ENCODE measurements around the gene DDX25. TPM values are rescaled to one million over a fixed set of nuclear protein-coding genes. Genes with fewer than 3 reads are reported as not detected.

The DDX25 gene
- total RNA-seq, 4 donors from 2014 or later: 0.17 to 0.42 TPM; not detected in 2

DNA sequence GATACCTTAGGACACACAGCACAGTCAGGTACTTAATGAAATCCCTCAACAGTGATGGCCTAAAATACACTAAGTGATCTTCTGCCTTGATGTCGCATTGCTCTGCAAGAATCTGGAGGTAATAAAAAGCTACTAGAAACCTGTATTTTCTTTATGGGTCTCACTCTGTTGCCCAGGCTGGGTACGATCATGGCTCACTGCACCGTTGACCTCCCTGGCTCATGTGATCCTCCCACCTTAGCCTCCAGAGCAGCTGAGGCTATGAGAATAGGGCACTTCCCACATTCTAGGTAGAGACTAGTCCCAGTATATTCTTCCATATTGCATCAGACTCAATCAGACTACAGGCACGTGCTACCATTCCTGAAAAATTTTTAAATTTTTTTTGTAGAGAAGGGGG is 63.2 kb downstream of the DDX25 start:
- intact Hi-C loops (cut with DNase I; ENCODE audit: low total_unique reads): no loop called here
- TF ChIP-seq, protein P1, sequence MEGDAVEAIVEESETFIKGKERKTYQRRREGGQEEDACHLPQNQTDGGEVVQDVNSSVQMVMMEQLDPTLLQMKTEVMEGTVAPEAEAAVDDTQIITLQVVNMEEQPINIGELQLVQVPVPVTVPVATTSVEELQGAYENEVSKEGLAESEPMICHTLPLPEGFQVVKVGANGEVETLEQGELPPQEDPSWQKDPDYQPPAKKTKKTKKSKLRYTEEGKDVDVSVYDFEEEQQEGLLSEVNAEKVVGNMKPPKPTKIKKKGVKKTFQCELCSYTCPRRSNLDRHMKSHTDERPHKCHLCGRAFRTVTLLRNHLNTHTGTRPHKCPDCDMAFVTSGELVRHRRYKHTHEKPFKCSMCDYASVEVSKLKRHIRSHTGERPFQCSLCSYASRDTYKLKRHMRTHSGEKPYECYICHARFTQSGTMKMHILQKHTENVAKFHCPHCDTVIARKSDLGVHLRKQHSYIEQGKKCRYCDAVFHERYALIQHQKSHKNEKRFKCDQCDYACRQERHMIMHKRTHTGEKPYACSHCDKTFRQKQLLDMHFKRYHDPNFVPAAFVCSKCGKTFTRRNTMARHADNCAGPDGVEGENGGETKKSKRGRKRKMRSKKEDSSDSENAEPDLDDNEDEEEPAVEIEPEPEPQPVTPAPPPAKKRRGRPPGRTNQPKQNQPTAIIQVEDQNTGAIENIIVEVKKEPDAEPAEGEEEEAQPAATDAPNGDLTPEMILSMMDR (IDR thresholded peaks at IDR 0.05): no peak
- TF ChIP-seq POLR2A (IDR thresholded peaks at IDR 0.05): no peak
- no peak overlapping the region for H3K4me3 ChIP-seq (ENCODE audit: low read depth, poor library complexity, severe bottlenecking)
- DNase-seq (ENCODE audit: low spot score in 2 of 2): no peak
- WGBS, 2 donors: 92 to 95% methylated on average over 4 of the region's 4 CpGs

DNA sequence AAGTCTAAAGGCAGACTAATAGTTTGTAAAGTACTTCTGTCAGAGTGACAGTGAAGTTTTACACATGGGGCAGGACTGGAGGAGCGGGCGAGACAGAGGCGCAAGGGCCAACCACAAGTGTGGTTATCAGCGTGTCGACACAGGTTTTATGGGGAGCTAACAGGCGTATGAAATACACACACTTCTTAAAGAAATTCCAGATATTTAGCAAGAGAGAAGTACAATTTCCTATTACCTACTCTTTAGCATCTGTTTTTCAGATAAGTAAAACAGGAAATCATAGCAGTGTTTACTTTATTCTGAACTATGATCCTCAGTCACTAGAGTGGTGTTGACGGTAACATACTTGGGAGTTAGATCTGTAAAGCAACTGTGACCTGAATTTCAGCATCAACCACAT is 64.0 kb downstream of the DDX25 start:
- WGBS, 2 donors: 43 to 49% methylated on average over 7 of the region's 7 CpGs
- H3K4me3 ChIP-seq (ENCODE audit: low read depth, poor library complexity, severe bottlenecking): no peak overlapping the region
- no peak for DNase-seq (ENCODE audit: low spot score in 2 of 2)
- TF ChIP-seq POLR2A (IDR thresholded peaks at IDR 0.05): no peak
- TF ChIP-seq, protein P1 (IDR thresholded peaks at IDR 0.05): no peak
- intact Hi-C loops (cut with DNase I; ENCODE audit: low total_unique reads): no loop called here

DNA sequence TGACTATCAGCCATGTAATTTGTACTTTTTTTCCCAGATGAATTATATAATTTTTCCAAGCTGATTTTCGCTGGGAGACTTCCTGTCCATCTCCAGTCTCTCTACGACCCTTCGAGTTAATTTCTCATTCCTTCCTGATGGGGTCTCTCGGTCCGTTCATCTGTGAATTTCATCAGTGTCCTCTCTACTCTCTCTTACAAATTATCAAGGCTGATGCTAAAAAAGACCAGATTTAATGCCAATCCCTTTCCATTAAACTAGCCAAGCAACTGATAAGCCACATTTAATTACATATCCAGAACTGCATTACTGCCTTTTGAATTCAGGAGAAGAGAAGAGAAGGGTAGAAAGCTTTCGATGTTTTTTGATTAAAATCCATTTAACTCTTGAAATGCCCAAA is 67.3 kb downstream of the DDX25 start:
- no peak overlapping the region for H3K4me3 ChIP-seq (ENCODE audit: low read depth, poor library complexity, severe bottlenecking)
- TF ChIP-seq, protein P1 (IDR thresholded peaks at IDR 0.05): no peak
- no peak for TF ChIP-seq POLR2A (IDR thresholded peaks at IDR 0.05)
- intact Hi-C loops (cut with DNase I; ENCODE audit: low total_unique reads): no loop called here
- DNase-seq (ENCODE audit: low spot score in 2 of 2): no peak
- 71 to 77% methylated on average over 6 of the region's 6 CpGs for WGBS, 2 donors

DNA sequence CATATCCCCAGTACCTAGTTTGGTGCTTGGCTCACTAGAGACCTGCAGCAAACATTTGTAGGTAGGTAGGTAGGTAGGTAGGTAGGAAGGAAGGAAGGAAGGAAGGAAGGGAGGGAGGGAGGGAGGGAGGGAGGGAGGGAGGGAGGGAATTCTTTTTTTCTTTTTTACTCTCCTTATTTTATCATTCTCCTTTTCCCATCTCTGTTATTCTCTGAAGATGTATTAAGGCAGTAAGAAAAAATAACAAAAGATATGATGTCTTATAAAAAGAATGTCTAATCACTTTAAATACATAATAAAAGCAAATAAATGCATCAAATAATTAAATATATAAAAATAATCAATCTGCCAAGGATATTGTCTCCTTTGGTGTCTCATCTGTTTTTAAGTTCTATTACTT is 70.0 kb downstream of the DDX25 start:
- DNase-seq (ENCODE audit: low spot score in 2 of 2): no peak
- no peak overlapping the region for H3K4me3 ChIP-seq (ENCODE audit: low read depth, poor library complexity, severe bottlenecking)
- intact Hi-C loops (cut with DNase I; ENCODE audit: low total_unique reads): no loop called here
- TF ChIP-seq, protein P1 (IDR thresholded peaks at IDR 0.05): no peak
- no peak for TF ChIP-seq POLR2A (IDR thresholded peaks at IDR 0.05)

DNA sequence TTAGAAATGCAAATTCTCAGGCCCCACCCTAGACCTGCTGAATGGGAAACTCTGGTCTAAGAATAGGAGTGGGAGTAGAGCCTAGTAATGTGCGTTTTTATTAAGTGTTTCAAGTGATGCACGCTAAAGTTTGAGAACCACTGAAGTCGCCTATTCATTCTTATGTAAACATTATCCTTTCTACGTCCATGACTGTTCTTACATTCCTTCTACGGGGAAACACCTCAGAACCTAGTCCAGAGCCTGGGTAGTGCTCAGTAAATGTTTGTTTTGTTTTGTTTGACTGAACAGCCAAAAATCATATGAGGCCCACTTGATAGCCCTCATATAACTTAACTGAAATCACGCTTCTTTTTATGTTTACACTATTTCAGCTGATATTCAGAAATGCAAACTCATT is 71.3 kb downstream of the DDX25 start:
- no peak for TF ChIP-seq POLR2A (IDR thresholded peaks at IDR 0.05)
- TF ChIP-seq, protein P1 (IDR thresholded peaks at IDR 0.05): no peak
- DNase-seq (ENCODE audit: low spot score in 2 of 2): no peak
- intact Hi-C loops (cut with DNase I; ENCODE audit: low total_unique reads): no loop called here
- no peak overlapping the region for H3K4me3 ChIP-seq (ENCODE audit: low read depth, poor library complexity, severe bottlenecking)
- WGBS, 2 donors: 89 to 93% methylated on average over 6 of the region's 6 CpGs

DNA sequence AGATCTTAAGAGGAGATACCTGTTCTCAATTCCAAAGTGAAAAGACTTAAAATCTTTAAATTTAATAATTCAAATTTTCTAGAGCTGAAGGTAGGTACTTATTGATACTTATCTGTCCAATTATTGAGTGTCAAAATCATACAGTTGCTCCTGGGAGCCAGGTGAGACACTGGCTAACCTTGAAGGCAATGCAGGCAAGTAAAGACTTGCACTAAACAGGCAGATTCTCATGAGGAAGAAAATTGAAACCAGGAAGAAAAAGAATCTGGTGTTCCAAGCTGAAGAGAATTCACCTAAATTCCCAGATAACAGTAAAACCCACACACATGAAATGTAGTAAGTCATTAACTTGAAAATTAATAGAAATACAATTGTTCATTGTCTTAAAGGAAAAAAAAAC is 71.8 kb downstream of the DDX25 start:
- TF ChIP-seq POLR2A (IDR thresholded peaks at IDR 0.05): no peak
- TF ChIP-seq, protein P1 (IDR thresholded peaks at IDR 0.05): no peak
- intact Hi-C loops (cut with DNase I; ENCODE audit: low total_unique reads): no loop called here
- no peak overlapping the region for H3K4me3 ChIP-seq (ENCODE audit: low read depth, poor library complexity, severe bottlenecking)
- no peak for DNase-seq (ENCODE audit: low spot score in 2 of 2)

Measured in lower leg skin (tissue), 4 donors.